ENCODE measurements around the gene ANKUB1.

DNA sequence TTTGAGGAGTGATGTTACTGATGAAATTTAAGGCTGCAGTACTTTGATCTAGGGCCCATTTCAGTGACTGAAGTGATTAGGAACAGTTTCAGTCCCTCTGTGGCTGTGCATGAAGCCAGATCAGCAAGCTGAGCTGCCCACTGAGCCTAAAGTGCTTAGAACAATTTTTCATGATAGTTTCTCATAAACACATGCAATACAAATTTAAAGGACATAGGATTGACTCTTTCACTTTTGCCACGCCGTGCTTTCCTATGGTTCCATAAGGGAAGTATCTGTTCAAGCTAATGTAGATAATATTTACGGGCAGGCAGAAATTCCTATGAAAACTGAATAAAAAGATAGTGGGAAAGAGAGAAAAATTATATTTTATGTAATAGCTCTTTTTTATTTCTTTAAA lies 10.6 kb downstream of the ANKUB1 start:
- TF ChIP-seq, protein P1, sequence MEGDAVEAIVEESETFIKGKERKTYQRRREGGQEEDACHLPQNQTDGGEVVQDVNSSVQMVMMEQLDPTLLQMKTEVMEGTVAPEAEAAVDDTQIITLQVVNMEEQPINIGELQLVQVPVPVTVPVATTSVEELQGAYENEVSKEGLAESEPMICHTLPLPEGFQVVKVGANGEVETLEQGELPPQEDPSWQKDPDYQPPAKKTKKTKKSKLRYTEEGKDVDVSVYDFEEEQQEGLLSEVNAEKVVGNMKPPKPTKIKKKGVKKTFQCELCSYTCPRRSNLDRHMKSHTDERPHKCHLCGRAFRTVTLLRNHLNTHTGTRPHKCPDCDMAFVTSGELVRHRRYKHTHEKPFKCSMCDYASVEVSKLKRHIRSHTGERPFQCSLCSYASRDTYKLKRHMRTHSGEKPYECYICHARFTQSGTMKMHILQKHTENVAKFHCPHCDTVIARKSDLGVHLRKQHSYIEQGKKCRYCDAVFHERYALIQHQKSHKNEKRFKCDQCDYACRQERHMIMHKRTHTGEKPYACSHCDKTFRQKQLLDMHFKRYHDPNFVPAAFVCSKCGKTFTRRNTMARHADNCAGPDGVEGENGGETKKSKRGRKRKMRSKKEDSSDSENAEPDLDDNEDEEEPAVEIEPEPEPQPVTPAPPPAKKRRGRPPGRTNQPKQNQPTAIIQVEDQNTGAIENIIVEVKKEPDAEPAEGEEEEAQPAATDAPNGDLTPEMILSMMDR (IDR thresholded peaks at IDR 0.05 in 2 of 3, conservative IDR thresholded peaks at IDR 0.05 in 1 of 3; ENCODE audit: control insufficient read depth in 2 of 3, extremely low read depth in 1 of 3, insufficient read depth in 1 of 3, low read depth in 3 of 3, low read length in 3 of 3), result no peak
- TF ChIP-seq SREBF2 (IDR thresholded peaks at IDR 0.05; ENCODE audit: low read length) (no peak), POLR2AphosphoS5 (IDR thresholded peaks at IDR 0.05; ENCODE audit: low read length) (no peak), MYC (IDR thresholded peaks at IDR 0.05; ENCODE audit: insufficient read depth, insufficient read length, insufficient replicate concordance, low read length, severe bottlenecking) (no peak), ATF7 (IDR thresholded peaks at IDR 0.05; ENCODE audit: low read depth) (no peak), YY1 (IDR thresholded peaks at IDR 0.05; ENCODE audit: low read depth, low read length) (no peak), POLR2A (IDR thresholded peaks at IDR 0.05; ENCODE audit: low read depth, low read length) (no peak), RCOR1 (conservative IDR thresholded peaks at IDR 0.05; ENCODE audit: low read depth, low read length) (no peak), CEBPB (IDR thresholded peaks at IDR 0.05; ENCODE audit: borderline replicate concordance in 1 of 2, low read depth in 2 of 2, low read length in 2 of 2) (no peak), SP1 (IDR thresholded peaks at IDR 0.05; ENCODE audit: low read depth, low read length) (no peak), EGR1 (IDR thresholded peaks at IDR 0.05; ENCODE audit: borderline replicate concordance in 1 of 2, low read depth in 2 of 2, low read length in 2 of 2) (no peak)
- TF ChIP-seq, protein P2, sequence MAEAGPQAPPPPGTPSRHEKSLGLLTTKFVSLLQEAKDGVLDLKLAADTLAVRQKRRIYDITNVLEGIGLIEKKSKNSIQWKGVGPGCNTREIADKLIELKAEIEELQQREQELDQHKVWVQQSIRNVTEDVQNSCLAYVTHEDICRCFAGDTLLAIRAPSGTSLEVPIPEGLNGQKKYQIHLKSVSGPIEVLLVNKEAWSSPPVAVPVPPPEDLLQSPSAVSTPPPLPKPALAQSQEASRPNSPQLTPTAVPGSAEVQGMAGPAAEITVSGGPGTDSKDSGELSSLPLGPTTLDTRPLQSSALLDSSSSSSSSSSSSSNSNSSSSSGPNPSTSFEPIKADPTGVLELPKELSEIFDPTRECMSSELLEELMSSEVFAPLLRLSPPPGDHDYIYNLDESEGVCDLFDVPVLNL (IDR thresholded peaks at IDR 0.05; ENCODE audit: low read depth, low read length), result no peak
- TF ChIP-seq, protein P3, sequence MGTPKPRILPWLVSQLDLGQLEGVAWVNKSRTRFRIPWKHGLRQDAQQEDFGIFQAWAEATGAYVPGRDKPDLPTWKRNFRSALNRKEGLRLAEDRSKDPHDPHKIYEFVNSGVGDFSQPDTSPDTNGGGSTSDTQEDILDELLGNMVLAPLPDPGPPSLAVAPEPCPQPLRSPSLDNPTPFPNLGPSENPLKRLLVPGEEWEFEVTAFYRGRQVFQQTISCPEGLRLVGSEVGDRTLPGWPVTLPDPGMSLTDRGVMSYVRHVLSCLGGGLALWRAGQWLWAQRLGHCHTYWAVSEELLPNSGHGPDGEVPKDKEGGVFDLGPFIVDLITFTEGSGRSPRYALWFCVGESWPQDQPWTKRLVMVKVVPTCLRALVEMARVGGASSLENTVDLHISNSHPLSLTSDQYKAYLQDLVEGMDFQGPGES (IDR thresholded peaks at IDR 0.05), result no peak
- TF ChIP-seq, protein P4, sequence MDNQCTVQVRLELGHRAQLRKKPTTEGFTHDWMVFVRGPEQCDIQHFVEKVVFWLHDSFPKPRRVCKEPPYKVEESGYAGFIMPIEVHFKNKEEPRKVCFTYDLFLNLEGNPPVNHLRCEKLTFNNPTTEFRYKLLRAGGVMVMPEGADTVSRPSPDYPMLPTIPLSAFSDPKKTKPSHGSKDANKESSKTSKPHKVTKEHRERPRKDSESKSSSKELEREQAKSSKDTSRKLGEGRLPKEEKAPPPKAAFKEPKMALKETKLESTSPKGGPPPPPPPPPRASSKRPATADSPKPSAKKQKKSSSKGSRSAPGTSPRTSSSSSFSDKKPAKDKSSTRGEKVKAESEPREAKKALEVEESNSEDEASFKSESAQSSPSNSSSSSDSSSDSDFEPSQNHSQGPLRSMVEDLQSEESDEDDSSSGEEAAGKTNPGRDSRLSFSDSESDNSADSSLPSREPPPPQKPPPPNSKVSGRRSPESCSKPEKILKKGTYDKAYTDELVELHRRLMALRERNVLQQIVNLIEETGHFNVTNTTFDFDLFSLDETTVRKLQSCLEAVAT (IDR thresholded peaks at IDR 0.05), result no peak

All from GM12878 (cell line).